Stimulated activated CD4-positive, alpha-beta T cell treated with anti-CD3 and anti-CD28 coated beads, Interleukin-1b, Interleukin-23, amount 100 ng/mL, for 4 hours (primary cell): ENCODE measurements around the gene ARL5C.
"Not testable (repeated sequence)": the region's sequence is repeated elsewhere in the genome, so short reads cannot be mapped to it uniquely, and the experiment has no call there.

Experiments
- DNase-seq, 2 donors: peaks; one replicate each; pipeline ENCODE4 v3.0.0-alpha.2; 2020; ENCODE audit warnings: low read depth in 2 of 2

Gene ARL5C

DNA sequence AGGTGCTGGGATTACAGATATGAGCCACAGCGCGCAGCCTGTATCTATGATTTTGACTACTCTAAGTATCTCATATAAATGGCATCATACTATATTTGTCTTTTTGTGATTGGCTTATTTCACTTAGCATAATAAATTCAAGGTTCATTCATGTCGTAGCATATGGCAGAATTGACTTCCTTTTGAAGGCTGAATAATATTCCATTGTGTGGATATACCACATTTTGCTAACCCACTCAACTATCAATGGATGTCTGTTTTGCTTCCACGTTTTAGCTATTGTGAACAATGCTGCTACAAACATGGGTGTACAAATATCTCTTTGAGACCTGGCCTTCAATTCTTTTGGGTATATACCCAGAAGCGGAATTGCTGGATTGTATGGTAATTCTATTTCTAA lies 24.7 kb downstream of the ARL5C start:
- no peak for DNase-seq

DNA sequence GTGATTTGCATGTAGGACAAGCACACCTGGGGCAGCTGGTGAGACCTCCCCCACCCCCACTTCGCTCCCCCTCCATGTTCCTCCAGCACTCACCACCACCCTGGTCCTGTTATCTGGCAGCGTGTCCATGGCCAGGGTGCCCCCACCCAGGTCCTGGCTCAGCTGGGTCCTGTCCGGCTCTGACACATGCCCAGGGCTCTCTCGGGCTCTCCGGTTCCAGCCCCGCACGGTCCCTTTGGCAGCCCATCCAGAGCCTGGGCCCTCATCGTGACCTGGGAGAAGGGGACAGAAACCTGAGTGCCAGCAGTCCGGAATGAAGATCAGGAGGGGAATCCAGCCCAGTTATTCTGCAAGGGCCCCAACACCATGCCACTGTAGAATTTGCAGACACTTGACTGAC lies 26.4 kb downstream of the ARL5C start:
- DNase-seq, result no peak

DNA sequence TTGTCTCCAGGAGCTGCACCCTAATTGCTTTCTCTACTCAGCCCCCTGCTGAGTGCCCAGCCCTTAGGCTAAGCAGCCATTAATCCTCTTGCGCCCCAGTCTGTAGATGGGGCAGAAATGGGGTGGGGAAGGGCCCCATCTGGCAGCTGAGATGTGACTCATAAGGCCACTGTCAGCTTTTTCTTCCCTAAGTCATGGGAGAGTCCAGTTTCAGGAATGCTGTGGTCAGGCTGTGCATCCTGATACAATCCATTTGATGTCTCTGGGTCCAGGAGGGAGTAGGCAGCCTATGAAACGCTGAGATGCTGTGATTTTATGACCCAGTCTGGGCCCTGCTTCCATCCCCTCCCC lies 26.8 kb downstream of the ARL5C start:
- no peak for DNase-seq

DNA sequence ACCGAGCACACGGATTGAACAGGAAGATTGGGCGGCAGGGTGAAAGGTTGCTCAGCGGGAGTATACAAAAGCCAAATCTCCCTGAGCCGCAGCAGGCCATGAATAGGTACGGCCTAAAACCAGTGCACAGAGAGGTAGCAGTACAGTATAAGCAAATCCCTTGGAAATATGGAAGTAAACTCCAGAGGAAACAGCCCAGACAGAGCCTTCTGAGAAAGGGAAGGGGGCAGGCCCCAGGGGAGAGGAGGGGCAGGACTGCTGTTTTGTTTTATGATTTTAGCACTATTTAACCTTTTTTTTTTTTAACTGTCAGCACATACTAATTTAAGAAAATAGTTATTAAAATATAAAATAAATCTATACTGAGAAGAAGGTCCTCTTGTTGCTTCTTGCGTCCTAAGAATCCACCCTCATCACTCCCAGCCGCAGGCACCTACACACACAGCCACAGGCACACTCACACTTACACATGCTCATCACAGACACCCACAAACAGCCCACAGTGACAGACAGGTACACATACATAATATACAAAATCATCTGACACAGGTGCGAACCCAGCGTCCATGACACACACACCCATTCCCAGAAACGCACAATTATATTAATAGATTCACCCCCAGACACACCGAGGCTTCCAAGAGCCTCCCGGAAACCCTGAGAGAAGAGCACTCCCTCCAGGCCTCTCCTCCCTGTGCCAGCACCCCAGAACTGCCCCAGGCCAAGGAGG lies 27.4 kb downstream of the ARL5C start:
- no peak for DNase-seq

DNA sequence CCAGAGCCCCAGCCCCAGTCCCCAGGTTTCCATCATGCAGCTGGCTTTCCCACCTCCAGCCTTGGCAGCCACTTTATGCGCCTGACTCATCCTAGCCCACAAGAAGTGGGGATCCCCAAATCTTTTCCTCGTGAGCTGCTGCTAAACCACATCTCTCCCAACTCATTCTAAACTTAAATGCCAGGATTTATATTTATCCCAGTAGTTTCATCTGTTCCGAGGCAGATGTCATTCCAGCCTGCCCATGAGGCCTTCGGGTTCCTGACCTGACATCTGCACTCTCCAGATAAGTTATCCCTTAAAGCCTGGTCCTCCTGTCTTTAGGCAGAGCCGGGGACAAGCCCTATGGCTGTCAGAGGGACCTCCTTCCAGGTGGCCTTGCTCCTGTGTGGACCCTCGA lies 31.1 kb downstream of the ARL5C start:
- DNase-seq, result no peak

DNA sequence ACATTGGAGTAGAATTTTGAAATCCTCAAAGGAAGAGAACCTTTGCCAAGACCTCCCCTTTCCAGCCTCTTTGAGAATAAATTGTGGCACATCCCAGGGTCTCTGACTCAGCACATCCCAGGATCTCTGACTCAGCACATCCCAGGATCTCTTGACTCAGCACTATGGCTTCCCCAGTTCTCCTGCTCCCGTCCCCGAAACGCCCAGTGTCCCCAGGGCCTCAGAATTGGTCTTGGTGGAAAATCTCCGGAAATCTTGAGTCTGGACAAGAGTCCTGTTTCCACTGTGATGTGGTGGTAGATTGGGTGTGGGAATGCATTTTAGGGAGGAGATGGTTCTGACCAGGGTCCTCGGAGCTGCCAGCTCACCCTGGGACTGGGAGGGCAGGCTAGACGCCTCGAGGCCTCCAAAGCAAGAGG lies 33.8 kb downstream of the ARL5C start:
- no peak for DNase-seq

DNA sequence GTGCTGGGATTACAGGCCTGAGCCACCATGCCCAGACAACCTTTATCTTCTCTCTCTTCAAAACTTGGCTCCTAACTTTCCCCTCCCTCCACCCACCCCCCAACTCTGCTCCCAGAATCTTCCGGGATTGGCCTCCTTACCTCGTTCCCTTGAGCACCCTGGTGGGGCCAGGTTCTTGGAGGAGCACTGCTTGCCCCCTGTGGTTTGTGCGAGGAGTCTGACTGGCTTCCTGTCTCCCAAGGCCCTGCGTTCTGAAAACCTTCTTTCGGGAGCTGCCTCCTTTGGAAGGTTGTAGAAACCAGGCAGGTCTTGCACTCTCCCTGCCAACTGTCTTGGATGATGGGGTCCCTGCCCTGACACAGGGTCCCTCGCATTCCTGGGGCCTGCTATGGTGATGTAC lies 34.3 kb downstream of the ARL5C start:
- no peak for DNase-seq

DNA sequence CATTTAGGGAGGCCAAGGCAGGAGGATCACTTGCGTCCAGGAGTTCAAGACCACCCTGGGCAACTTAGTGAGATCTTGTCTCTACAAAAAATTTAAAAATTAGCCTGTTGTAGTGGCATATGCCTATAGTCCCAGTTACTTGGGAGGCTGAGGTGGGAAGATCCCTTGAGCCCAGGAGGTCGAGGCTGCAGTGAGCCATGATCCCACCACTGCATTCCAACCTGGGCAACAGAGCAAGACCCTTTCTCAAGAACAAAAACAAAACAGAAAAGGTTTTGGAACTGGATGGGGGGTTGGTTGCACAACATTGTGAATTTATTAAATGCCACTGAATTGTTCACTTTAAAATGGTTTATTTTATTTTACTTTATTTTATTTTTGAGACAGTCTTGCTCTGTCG lies 35.8 kb downstream of the ARL5C start:
- DNase-seq, result no peak

DNA sequence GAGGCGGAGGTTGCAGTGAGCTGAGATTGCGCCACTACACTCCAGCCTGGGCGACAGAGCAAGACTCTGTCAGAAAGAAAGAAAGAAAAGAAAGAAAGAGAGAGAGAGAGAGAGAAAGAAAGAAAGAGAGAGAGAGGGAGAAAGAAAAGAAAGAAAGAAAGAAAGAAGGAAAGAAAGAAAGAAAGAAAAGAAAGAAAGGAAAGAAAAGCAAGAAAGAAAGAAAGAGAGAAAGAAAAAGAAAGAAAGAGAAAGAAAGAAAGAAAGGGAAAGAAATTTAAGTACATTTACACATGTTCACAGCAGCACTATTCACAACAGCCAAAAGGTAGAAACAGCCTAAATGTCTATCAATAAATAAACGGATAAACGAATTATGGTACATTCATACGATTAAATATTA lies 36.4 kb downstream of the ARL5C start:
- not testable (repeated sequence) for DNase-seq

DNA sequence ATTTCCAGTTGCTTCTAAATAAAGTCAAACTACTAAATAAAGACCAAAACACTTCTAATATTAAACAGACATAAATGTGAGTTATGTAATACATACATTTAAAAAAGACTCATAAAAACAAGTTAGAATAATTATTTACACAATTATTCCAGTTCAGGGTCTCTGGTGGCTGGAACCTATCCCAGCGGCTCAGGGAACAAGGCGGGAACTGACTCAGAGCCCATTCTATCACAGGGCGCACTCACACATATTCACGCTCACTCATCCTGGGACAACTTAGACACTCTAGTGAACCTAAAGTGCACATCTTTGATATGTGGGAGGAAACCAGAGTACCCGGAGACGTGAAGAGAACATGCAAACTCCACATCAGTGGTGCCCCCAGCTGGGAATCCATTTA lies 39.5 kb downstream of the ARL5C start:
- DNase-seq, result no peak

DNA sequence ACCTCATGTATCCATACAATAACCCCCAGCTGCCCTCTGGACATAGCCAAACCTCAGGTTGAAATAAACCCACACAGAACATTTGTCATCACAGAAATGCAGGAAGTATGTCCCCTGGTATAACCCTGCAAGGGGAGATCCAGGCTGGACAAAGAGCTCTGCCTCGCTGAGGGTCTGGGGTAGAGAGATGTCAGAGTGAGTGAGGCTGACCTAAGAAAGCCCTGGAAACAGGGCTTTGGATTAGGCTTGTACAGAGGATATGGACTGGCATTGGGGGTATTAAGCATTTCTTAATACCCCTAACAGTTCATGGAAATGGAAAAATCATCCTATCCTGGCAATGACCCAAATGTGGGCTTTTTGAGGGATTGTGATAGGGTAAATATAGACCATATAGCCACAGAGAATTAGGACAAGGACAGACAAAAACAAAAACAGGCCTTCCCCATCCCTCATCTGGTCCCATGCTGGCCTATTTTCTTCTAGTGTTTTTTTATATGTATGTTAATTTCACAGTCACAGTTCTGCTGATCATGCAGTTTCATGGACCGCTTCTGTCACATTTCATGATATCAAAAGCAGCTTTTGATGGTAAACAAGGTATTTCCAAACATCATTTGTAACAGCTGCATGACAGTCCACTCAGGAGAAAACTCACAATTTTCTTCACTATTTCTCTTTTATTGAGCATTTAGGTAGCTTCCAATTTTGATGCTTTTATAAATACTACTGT lies 40.7 kb downstream of the ARL5C start:
- no peak for DNase-seq

DNA sequence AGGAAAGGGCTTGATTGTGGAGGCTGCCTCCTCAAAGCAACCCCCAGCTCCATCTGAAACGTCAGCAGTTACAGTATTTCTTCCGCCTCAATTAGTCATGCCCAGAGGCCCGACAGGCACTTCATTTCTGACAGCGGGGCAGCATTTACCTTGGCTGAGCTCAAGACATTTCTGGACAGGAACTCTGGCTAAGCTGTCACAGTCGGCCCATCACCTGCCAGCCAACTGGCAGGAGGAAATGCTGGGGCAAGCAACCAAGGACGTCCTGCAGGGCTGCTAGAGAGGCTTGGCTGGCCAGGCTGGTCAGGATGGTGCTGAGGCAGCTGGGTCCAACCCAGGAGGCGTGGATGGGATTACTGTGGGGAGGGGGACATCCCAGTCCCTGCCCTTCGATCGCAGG lies 42.3 kb downstream of the ARL5C start:
- no peak for DNase-seq

DNA sequence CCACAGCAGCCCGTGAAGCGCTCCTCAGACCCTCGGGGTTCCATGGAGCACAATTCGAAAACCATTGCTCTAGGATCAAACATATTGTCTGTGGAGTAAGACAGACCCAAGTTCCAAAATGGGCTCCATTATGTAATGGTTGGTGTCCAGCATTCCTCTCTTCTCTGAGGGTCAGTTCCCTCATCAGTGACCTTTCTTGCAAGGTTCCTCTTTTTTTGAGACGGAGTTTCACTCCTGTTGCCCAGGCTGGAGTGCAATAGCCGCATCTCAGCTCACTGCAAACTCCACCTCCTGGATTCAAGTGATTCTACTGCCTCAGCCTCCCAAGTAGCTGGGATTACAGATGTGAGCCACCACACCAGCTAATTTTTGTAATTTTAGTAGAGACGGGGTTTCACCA lies 43.0 kb downstream of the ARL5C start:
- DNase-seq, result no peak

DNA sequence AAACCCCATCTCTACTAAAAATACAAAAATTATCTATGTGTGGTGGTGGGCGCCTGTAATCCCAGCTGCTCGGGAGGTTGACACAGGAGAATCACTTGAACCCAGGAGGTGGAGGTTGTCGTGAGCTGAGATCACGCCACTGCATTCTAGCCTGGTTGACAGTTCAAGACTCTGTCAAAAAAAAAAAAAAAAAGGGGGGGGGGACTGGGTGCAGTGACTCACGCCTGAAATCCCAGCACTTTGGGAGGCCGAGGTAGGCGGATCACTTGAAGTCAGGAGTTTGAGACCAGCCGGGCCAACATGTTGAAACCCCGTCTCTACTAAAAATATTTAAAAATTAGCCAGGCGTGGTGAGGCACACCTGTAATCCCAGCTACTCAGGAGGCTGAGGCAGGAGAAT lies 44.0 kb downstream of the ARL5C start:
- not testable (repeated sequence) for DNase-seq

DNA sequence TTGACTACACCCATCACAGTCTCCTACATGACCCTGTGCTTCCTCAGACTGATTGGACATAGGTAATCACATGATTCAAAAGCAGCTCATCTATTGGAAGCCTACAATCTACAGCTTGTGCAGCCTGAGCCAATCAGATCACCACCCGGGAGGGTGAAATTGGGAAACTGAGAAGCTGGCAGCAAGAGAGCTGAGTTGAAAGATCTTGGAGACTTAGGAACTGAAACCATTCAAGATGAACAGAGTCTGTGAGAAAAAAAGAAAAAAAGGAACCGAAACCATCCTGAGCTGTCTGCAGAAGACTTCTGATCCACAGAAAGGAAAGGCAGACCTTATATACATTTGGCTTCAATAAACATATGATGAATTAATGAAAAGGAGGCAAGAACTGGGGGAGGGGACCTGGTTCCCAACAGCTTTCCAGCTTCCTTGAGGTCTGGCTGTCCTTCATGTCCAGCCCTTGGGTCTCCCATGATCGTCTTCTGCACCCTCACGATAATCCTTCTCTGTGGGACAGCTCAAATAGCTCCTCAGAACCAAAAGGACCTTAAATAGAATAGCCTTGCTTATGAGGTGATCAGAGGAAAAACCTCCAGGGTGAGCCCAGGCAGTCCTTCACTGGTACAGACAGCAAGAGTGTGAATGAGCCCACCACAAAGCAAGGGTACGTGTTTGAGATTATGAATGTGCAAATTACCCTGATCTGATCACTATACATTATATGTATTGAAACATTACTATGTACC lies 47.1 kb downstream of the ARL5C start:
- no peak for DNase-seq

DNA sequence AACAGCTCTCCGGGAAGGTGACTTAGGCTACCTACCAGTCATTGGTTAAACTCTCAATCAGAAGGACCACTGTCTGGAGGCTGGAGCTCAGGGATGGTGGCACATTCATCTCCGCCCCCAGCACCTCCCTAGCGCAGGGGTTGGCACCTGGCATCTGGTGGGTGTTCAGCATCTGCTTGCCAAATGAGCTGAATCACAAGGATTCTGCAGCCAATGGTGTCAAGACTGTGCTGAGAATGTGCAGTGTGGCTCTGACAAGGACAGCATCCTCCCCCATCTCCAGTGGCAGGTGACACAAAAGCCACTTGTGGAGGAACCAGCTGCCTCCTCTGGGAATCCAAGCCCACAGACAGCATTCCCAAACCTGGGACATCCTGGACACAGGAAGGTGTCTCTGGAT lies 49.7 kb downstream of the ARL5C start:
- no peak for DNase-seq

DNA sequence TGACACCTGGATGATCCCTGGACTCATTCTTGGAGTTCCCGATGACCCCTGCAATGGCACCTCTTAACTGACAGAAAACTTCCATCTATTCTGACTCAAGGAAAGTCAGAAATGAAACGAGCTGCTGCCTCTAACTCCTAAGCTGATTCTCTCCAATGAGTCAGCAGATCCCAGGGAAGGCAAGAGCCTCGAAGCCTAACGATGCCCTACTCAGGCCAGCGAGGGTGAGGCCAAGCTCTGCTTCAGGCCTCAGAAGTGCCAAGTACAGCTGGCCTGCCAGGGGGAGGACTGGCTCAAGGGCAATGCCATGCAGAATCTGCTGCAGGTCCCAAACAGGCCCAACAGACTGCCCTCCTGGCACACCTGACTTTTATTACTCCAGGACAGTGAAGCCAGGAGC lies 50.8 kb downstream of the ARL5C start:
- DNase-seq, result no peak

DNA sequence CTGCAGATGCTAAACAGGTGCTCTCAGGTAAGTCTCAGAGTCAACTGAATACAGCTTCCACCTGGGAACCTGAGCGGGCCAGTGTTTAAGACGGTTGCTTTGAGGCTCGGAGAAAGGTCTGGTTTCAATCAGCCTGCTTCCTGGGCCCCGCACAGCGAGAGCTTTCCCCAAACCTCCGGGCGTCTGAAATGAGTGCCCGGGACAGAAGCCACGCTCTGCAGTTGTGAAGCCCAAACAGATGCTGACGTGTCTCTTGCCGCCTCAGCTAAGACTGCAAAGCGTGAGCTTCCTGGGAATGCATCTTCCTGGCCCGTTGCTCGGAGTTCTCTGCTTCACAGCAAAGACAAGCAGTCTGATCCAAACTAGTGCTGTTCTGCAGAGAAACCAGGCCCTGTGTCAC lies 51.2 kb downstream of the ARL5C start:
- DNase-seq, result no peak

DNA sequence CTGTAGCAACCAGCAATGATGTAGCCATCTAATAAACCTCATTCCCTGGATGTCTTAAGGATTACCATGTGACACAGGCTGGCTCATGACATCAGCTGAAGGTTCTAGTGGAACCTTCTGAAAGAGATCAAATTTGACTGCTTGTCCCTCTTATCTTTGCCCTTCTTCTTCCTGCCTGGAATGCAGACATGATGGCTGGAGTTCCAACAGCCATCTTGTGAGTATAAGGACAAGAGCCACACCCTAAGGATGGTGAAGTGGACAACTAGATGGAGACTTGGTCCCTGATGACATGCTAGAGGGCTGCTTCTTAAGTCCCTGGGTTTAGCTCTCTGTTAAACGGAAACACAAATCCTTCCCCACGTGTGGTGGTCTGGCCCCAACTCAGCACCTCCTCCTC lies 52.1 kb downstream of the ARL5C start:
- DNase-seq, result no peak

DNA sequence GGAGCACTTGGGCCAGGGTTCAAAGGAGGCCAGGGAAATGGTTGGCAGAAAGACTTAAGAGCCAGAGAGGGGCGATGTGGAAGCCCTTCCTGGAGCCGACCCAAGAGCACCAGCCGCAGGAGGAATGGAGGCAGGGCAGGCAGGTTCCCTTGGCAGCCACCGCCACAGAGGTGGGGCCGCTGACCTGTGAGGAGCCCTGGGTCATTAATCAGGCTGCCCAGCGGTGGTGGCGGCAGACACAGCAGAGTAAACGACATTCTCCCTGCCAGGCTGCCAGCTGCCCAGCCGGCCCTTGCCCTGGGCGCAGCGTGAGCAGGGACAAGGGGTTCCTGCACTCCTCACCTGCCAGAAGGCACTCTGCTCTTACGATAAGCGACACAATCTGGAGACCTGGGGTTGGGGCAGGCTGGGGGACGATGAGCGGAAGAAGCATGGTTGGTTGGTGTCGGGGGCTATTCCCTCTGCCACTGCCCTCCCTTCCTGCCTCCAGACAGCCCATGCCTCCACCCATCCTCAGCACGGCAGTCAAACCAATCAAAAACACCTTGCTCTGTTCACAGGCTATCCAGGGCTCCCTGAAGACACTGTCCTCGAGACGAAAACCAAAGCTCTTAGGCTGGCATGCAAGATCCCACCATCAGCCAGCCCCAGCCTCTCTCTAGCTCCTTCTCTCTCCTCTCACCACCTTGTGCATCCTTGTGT lies 55.4 kb downstream of the ARL5C start:
- no peak for DNase-seq

DNA sequence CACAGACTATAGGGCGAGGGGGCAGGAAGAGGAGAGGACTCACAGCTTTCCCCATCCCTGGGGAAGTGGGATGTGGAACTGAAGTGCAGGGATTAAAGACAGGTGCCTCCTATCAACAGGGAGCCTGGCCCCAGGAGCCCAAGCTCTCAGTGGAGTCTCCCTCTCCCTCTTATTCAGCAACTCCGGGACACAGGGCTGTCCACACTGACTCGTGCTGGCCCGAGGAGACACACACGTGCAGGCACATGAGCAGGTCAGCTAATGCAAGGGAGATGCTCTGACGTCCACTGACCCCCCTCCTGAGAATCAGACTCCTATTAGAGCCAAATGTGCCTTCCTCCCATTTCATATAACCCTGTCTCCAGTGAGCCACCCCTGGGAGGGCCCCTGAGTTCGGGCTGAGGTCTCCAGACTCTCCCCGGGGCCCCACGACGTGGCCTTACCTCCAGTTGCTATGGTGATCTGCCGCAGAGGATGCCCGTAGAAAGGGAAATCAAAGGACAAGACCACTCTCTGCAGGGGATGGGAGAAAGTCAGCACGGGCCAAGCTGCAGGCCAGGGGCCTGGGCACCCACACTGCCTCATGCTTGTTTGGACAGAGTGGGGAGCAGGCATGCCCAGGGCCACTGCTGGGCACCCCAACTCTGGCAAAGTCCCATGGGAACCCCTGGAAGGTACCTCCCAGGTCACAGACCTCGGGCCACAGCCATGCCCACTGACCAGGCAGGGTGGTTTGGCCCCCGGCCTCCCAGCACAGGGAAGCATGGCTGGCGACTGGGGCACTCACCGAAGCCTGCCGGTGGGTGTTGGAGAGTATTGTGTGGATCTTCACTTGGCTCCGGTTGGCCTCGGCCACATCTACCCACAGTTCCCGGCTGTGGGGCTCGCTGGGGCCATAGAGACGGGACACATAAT lies 57.2 kb downstream of the ARL5C start:
- no peak for DNase-seq
